ENCODE measurements around the gene FITM2. TPM values are rescaled to one million over a fixed set of nuclear protein-coding genes. Genes with fewer than 3 reads are reported as not detected.

The FITM2 gene
- total and polyA plus RNA-seq, 2 donors (not counting 3 experiments of a cell fraction or from before 2014, with no cell fraction given), result 4.4 to 7.7 TPM

DNA sequence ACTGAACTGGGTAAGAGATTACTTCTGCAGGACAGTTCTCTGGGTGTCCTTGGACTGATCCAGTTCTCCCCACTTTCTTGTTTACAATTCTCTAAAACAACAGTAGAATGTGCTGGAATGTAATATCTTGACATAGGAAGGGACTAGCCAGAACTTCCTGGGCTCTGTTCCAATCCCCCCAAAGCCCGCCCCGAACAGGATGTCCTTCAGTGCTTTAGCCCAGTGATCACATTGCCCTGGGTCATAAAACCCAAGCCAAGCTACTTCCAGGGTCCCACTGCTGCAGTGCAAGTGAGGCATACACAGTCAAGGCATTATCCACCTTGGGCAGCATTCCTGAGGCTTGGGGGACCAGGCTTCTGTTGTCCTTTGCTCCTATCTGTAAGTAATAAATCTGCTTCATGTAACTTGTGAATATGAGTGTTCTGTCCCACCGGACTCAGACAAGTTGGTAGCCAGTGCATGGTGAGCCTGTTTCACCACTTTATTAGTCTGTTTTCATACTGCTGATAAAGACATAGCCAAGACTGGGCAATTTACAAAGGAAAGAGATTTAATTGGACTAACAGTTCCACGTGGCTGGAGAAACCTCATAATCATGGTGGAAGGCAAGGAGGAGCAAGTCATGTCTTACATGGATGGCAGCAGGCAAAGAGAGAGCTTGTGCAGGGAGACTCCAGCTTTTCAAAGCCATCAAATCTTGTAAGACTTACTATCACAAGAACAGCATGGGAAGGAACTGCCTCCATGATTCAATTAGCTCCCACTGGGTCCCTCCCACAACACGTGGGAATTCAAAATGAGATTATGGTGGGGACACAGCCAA lies 23.5 kb downstream of the FITM2 start:
- DNase-seq (ENCODE audit: low read depth, low spot score), result no peak

More for the DNA sequence above, 23.5 kb downstream of the FITM2 start:
- CTCF ChIA-PET, result interaction anchor here (0.9 kb wide), 1 partner anchor 23 kb away, joined by 3 read pairs; the partner anchor contains the start of gene FITM2
- BruUV-seq (replicated peaks), result no TSS peak
- no peaks in the 10 kb centered on the region for H3K36me3 ChIP-seq (ENCODE audit: control insufficient read depth in 2 of 2, extremely low read depth in 1 of 2, insufficient read depth in 2 of 2, low read length in 2 of 2)
- H3K4me3 ChIP-seq (replicated peaks in 1 of 3; ENCODE audit: insufficient read depth in 1 of 3, low read depth in 1 of 3, low read length in 3 of 3), result no peak overlapping the region
- TF ChIP-seq EZH2 (IDR thresholded peaks at IDR 0.05; ENCODE audit: borderline replicate concordance, low read depth, low read length, severe bottlenecking), result no peak
- no peak for TF ChIP-seq JUN (IDR thresholded peaks at IDR 0.05; ENCODE audit: borderline replicate concordance, insufficient read depth, insufficient read length, low read depth)
- no peak for TF ChIP-seq FOS (IDR thresholded peaks at IDR 0.05; ENCODE audit: borderline replicate concordance, insufficient read depth, low read length)
- TF ChIP-seq POLR2AphosphoS5 (IDR thresholded peaks at IDR 0.05; ENCODE audit: insufficient read depth, low read depth, low read length), result no peak
- no peak for TF ChIP-seq MYC (IDR thresholded peaks at IDR 0.05; ENCODE audit: low read depth, low read length)
- TF ChIP-seq, protein P1, sequence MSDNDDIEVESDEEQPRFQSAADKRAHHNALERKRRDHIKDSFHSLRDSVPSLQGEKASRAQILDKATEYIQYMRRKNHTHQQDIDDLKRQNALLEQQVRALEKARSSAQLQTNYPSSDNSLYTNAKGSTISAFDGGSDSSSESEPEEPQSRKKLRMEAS (IDR thresholded peaks at IDR 0.05; ENCODE audit: insufficient read depth, insufficient read length), result no peak
- TF ChIP-seq, protein P2, sequence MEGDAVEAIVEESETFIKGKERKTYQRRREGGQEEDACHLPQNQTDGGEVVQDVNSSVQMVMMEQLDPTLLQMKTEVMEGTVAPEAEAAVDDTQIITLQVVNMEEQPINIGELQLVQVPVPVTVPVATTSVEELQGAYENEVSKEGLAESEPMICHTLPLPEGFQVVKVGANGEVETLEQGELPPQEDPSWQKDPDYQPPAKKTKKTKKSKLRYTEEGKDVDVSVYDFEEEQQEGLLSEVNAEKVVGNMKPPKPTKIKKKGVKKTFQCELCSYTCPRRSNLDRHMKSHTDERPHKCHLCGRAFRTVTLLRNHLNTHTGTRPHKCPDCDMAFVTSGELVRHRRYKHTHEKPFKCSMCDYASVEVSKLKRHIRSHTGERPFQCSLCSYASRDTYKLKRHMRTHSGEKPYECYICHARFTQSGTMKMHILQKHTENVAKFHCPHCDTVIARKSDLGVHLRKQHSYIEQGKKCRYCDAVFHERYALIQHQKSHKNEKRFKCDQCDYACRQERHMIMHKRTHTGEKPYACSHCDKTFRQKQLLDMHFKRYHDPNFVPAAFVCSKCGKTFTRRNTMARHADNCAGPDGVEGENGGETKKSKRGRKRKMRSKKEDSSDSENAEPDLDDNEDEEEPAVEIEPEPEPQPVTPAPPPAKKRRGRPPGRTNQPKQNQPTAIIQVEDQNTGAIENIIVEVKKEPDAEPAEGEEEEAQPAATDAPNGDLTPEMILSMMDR (IDR thresholded peaks at IDR 0.05; ENCODE audit: extremely low read depth in 1 of 2, insufficient read depth in 1 of 2, low read depth in 1 of 2, low read length in 2 of 2), result no peak
- TF ChIP-seq POLR2A (IDR thresholded peaks at IDR 0.05; ENCODE audit: low read depth, low read length), result no peak
- no peak for TF ChIP-seq GATA2 (IDR thresholded peaks at IDR 0.05; ENCODE audit: insufficient read depth, insufficient read length, low read depth, low read length)
- no peak for FAIRE-seq
- no peaks in the 10 kb centered on the region for H4K20me1 ChIP-seq (replicated peaks; ENCODE audit: control insufficient read depth, extremely low read depth, insufficient read depth, low read length)
- POLR2A ChIA-PET, result no interaction called here
- H3K79me2 ChIP-seq (ENCODE audit: control insufficient read depth, insufficient read depth, low read length), result no peaks in the 10 kb centered on the region
- dilution Hi-C loops (cut with MboI; ENCODE audit: extremely low pct_ligation_motif_present, low sequenced_read_pairs) (no loop called here), intact Hi-C loops (cut with micrococcal nuclease) (no loop called here)
- no peaks in the 10 kb centered on the region for H3K4me1 ChIP-seq (ENCODE audit: control insufficient read depth, extremely low read depth, insufficient read depth, low read length)
- no peaks in the 10 kb centered on the region for H3K9me3 ChIP-seq (replicated peaks; ENCODE audit: control insufficient read depth, insufficient read depth, low read length)
- no peak overlapping the region for H3K4me2 ChIP-seq (ENCODE audit: insufficient read depth, low read length)
- H2AFZ ChIP-seq (ENCODE audit: low read depth, low read length), result no peak overlapping the region
- no peaks in the 10 kb centered on the region for H3K27me3 ChIP-seq (ENCODE audit: control insufficient read depth in 2 of 2, insufficient read depth in 2 of 2, low read length in 2 of 2)
- no peaks in the 10 kb centered on the region for H3K9me1 ChIP-seq (replicated peaks; ENCODE audit: control insufficient read depth, extremely low read depth, insufficient read depth, low read length)
- no peak overlapping the region for H3K27ac ChIP-seq (ENCODE audit: insufficient read depth, low read depth, low read length)
- no peak overlapping the region for H3K9ac ChIP-seq (replicated peaks; ENCODE audit: extremely low read depth, insufficient read depth, low read length)
